GM21423 (cell line): ENCODE measurements around the gene HTR1E.
"Not testable (repeated sequence)": the region's sequence is repeated elsewhere in the genome, so short reads cannot be mapped to it uniquely, and the experiment has no call there.

ENCODE experiments used
- ATAC-seq: cut with Tn5 transposase; IDR thresholded peaks from one replicate; pipeline ENCODE4 v1.9.1; 2021; ENCODE audit warnings: mild to moderate bottlenecking, moderate library complexity; ENCODE audit not compliant: unreplicated experiment

HTR1E gene

GRCh38 chr6:86969573-86969972, 32.2 kb downstream of the HTR1E start:
- ATAC-seq, result no peak

GRCh38 chr6:86973088-86973487, 35.8 kb downstream of the HTR1E start:
- no peak for ATAC-seq

GRCh38 chr6:86978251-86978650, 40.9 kb downstream of the HTR1E start:
- ATAC-seq, result no peak

- no peak for ATAC-seq
Observed at GRCh38 chr6:87001494-87001893, 64.2 kb downstream of the HTR1E start.

GRCh38 chr6:87002391-87002790, 65.1 kb downstream of the HTR1E start:
- not testable (repeated sequence) for ATAC-seq

GRCh38 chr6:87006541-87006940, 69.2 kb downstream of the HTR1E start:
- not testable (repeated sequence) for ATAC-seq

- not testable (repeated sequence) for ATAC-seq
Observed at GRCh38 chr6:87009581-87009980, 72.3 kb downstream of the HTR1E start.

GRCh38 chr6:87012035-87012434, 74.7 kb downstream of the HTR1E start:
- no peak for ATAC-seq

- no peak for ATAC-seq
Observed at GRCh38 chr6:87012743-87013142, 75.4 kb downstream of the HTR1E start.

- ATAC-seq, result no peak
Observed at GRCh38 chr6:87016772-87017171, 79.4 kb downstream of the HTR1E start.

- no peak for ATAC-seq
Observed at GRCh38 chr6:87027021-87027420, 89.7 kb downstream of the HTR1E start.

GRCh38 chr6:87029711-87030314, 92.5 kb downstream of the HTR1E start:
- ATAC-seq, result no peak

GRCh38 chr6:87040729-87041128, 103.4 kb downstream of the HTR1E start:
- ATAC-seq, result no peak

GRCh38 chr6:87045521-87046075, 108.3 kb downstream of the HTR1E start:
- ATAC-seq, result no peak

- ATAC-seq, result no peak
Observed at GRCh38 chr6:87049779-87050178, 112.5 kb downstream of the HTR1E start.

GRCh38 chr6:87053312-87053711, 116.0 kb downstream of the HTR1E start:
- no peak for ATAC-seq

GRCh38 chr6:87054143-87054833, 117.0 kb downstream of the HTR1E start:
- no peak for ATAC-seq

GRCh38 chr6:87059943-87060342, 122.6 kb downstream of the HTR1E start:
- ATAC-seq, result no peak

GRCh38 chr6:87065117-87065516, 127.8 kb downstream of the HTR1E start:
- no peak for ATAC-seq
